ENCODE results near the gene RASD2.

The RASD2 gene

DNA sequence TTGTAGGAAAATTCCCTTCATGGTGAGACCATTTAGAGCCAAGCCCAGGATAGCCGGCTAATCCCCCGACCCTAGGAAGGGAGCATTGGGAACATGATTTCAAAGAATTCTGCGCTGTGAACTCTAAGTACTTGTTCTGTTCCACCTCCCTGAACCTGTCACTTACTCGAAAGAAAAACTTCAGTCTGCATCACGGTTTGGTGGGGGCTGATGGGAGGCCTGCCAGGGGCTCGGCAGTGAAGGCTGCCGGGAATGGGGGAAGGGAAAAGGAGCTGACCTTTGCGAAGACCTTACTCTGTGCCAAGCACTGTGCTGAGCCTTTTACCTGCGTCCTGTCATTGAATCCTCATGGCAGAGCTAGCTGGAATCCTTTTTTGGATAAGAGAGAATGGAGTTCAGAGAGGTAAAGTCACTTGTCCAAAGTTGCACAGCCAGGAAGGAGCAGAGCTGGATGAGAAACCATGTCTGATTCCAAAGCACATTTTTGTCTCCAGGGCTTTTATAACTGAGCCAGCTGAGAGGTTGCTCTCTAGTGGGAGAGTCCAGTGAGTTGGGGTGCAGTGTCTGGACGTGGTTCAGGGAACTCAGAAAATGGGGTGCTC is 15.4 kb downstream of the RASD2 start:
- H3K79me2 ChIP-seq (ENCODE audit: low read length), result no peaks in the 10 kb centered on the region
- H3K9me3 ChIP-seq (ENCODE audit: insufficient read depth, low read length), result no peaks in the 10 kb centered on the region
- peaks cover 42% of the 10 kb centered on the region for H3K27me3 ChIP-seq (ENCODE audit: low read depth, low read length)
- no peak overlapping the region for H3K4me3 ChIP-seq (ENCODE audit: low read length)
- TF ChIP-seq, protein P1, sequence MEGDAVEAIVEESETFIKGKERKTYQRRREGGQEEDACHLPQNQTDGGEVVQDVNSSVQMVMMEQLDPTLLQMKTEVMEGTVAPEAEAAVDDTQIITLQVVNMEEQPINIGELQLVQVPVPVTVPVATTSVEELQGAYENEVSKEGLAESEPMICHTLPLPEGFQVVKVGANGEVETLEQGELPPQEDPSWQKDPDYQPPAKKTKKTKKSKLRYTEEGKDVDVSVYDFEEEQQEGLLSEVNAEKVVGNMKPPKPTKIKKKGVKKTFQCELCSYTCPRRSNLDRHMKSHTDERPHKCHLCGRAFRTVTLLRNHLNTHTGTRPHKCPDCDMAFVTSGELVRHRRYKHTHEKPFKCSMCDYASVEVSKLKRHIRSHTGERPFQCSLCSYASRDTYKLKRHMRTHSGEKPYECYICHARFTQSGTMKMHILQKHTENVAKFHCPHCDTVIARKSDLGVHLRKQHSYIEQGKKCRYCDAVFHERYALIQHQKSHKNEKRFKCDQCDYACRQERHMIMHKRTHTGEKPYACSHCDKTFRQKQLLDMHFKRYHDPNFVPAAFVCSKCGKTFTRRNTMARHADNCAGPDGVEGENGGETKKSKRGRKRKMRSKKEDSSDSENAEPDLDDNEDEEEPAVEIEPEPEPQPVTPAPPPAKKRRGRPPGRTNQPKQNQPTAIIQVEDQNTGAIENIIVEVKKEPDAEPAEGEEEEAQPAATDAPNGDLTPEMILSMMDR (IDR thresholded peaks at IDR 0.05; ENCODE audit: low read depth, low read length), result no peak
- no peak for TF ChIP-seq EZH2phosphoT487 (IDR thresholded peaks at IDR 0.05; ENCODE audit: low read depth)
- no peaks in the 10 kb centered on the region for H3K4me1 ChIP-seq (ENCODE audit: low read length)
- no peak overlapping the region for H3K27ac ChIP-seq (ENCODE audit: low read length)
- H4K20me1 ChIP-seq (ENCODE audit: insufficient read depth, low read length), result no peaks in the 10 kb centered on the region
- H3K4me2 ChIP-seq (ENCODE audit: low read length), result no peak overlapping the region
- H3K9ac ChIP-seq (ENCODE audit: low read length), result no peak overlapping the region
- no peaks in the 10 kb centered on the region for H3K36me3 ChIP-seq (replicated peaks; ENCODE audit: low read depth, low read length)
- no peak overlapping the region for H2AFZ ChIP-seq (ENCODE audit: low read depth, low read length)

DNA sequence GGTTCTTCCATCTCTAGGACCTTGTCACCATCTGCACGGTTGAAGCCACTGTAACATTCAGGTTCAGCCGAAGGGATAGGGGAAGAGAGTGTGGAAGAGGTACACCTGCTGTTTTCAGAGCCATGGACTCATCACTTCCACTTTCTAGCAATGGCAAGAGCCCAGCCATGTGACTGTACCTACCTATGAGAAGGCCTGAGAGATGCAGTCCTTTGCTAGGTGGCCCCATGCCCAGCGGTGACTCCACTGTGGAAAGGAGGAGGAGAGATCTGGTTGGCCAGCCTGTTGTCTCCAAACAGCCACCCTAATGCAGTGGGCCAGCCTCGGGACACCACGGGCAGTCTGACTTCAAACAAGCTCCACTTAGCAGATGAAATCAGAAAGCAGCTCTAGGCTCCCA is 16.0 kb downstream of the RASD2 start:
- no peak overlapping the region for H2AFZ ChIP-seq (ENCODE audit: low read depth, low read length)
- no peak for TF ChIP-seq EZH2phosphoT487 (IDR thresholded peaks at IDR 0.05; ENCODE audit: low read depth)
- TF ChIP-seq, protein P1 (IDR thresholded peaks at IDR 0.05; ENCODE audit: low read depth, low read length), result no peak
- no peaks in the 10 kb centered on the region for H3K4me1 ChIP-seq (ENCODE audit: low read length)
- H3K4me3 ChIP-seq (ENCODE audit: low read length), result no peak overlapping the region
- peaks cover 48% of the 10 kb centered on the region for H3K27me3 ChIP-seq (ENCODE audit: low read depth, low read length)
- no peak overlapping the region for H3K4me2 ChIP-seq (ENCODE audit: low read length)
- no peak overlapping the region for H3K27ac ChIP-seq (ENCODE audit: low read length)
- H4K20me1 ChIP-seq (ENCODE audit: insufficient read depth, low read length), result no peaks in the 10 kb centered on the region
- no peaks in the 10 kb centered on the region for H3K9me3 ChIP-seq (ENCODE audit: insufficient read depth, low read length)
- H3K79me2 ChIP-seq (ENCODE audit: low read length), result no peaks in the 10 kb centered on the region
- no peak overlapping the region for H3K9ac ChIP-seq (ENCODE audit: low read length)
- H3K36me3 ChIP-seq (replicated peaks; ENCODE audit: low read depth, low read length), result no peaks in the 10 kb centered on the region

DNA sequence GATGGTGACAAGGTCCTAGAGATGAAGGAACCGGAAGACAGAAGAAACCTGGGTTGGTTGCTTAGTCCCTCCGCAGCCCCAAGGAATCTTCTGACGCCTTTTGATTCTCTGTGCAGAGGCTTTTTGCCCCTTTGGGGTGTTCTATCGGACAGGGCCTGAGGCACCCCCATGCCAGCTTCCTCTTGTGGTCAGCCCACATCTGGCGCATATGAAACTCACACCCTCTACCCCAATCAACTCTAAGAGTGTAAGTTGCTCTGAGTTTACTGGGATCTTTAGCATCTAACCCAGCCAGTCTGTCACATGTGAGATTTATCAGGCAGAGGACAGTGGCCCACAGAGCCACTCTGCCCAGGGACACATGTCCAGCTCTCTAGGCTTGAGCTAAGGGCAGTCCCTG is 17.4 kb downstream of the RASD2 start:
- Histone ChIP-seq H3K27me3 (ENCODE audit: low read depth, low read length) (peaks cover 48% of the 10 kb centered on the region), H3K4me2 (ENCODE audit: low read length) (no peak overlapping the region), H3K9me3 (ENCODE audit: insufficient read depth, low read length) (no peaks in the 10 kb centered on the region), H4K20me1 (ENCODE audit: insufficient read depth, low read length) (no peaks in the 10 kb centered on the region), H3K36me3 (replicated peaks; ENCODE audit: low read depth, low read length) (no peaks in the 10 kb centered on the region), H3K9ac (ENCODE audit: low read length) (no peak overlapping the region), H3K27ac (ENCODE audit: low read length) (no peak overlapping the region), H3K4me1 (ENCODE audit: low read length) (peaks cover 2% of the 10 kb centered on the region; the same call in 1 of the 2 replicates), H3K4me3 (ENCODE audit: low read length) (no peak overlapping the region), H3K79me2 (ENCODE audit: low read length) (no peaks in the 10 kb centered on the region), H2AFZ (ENCODE audit: low read depth, low read length) (no peak overlapping the region)
- TF ChIP-seq EZH2phosphoT487 (IDR thresholded peaks at IDR 0.05; ENCODE audit: low read depth), result no peak
- TF ChIP-seq, protein P1 (IDR thresholded peaks at IDR 0.05; ENCODE audit: low read depth, low read length), result no peak

DNA sequence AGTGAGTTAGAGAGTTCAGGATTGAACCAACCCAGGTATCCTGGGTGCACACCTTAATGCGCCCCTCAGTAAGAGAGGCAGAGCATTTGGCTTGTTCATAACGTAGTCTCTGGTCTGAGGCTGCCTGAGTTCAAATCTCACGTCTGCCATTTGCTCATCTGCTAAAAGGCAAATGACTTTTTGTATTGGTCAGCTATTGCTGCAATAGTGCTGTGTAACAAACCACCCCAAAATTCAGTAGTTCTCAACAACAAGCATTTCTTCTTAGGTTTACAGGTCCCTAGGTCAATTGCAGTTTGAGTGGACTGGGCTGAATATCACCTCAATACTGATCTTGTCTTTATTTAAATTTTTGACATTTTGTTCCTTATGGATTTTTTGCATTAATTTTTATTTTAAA is 18.1 kb downstream of the RASD2 start:
- H3K4me1 ChIP-seq (ENCODE audit: low read length), result peaks cover 7% of the 10 kb centered on the region; the same call in 1 of the 2 replicates
- no peaks in the 10 kb centered on the region for H4K20me1 ChIP-seq (ENCODE audit: insufficient read depth, low read length)
- no peak overlapping the region for H3K4me2 ChIP-seq (ENCODE audit: low read length)
- TF ChIP-seq, protein P1 (IDR thresholded peaks at IDR 0.05; ENCODE audit: low read depth, low read length), result no peak
- no peak for TF ChIP-seq EZH2phosphoT487 (IDR thresholded peaks at IDR 0.05; ENCODE audit: low read depth)
- H3K9ac ChIP-seq (ENCODE audit: low read length), result no peak overlapping the region
- no peaks in the 10 kb centered on the region for H3K36me3 ChIP-seq (replicated peaks; ENCODE audit: low read depth, low read length)
- H3K27me3 ChIP-seq (ENCODE audit: low read depth, low read length), result peaks cover 48% of the 10 kb centered on the region
- H3K4me3 ChIP-seq (ENCODE audit: low read length), result no peak overlapping the region
- H3K79me2 ChIP-seq (ENCODE audit: low read length), result no peaks in the 10 kb centered on the region
- no peak overlapping the region for H2AFZ ChIP-seq (ENCODE audit: low read depth, low read length)
- H3K27ac ChIP-seq (ENCODE audit: low read length), result no peak overlapping the region
- H3K9me3 ChIP-seq (ENCODE audit: insufficient read depth, low read length), result no peaks in the 10 kb centered on the region

Data from OCI-LY3 (cell line).